ENCODE results near the gene FIBCD1. TPM values are rescaled to one million over a fixed set of nuclear protein-coding genes. Genes with fewer than 3 reads are reported as not detected.

The FIBCD1 gene
- total RNA-seq, 2 experiments from 2014 or later: not detected

- no peak for TF ChIP-seq EZH2phosphoT487 (IDR thresholded peaks at IDR 0.05; ENCODE audit: borderline replicate concordance, low read depth, low read length)
- TF ChIP-seq, protein P1, sequence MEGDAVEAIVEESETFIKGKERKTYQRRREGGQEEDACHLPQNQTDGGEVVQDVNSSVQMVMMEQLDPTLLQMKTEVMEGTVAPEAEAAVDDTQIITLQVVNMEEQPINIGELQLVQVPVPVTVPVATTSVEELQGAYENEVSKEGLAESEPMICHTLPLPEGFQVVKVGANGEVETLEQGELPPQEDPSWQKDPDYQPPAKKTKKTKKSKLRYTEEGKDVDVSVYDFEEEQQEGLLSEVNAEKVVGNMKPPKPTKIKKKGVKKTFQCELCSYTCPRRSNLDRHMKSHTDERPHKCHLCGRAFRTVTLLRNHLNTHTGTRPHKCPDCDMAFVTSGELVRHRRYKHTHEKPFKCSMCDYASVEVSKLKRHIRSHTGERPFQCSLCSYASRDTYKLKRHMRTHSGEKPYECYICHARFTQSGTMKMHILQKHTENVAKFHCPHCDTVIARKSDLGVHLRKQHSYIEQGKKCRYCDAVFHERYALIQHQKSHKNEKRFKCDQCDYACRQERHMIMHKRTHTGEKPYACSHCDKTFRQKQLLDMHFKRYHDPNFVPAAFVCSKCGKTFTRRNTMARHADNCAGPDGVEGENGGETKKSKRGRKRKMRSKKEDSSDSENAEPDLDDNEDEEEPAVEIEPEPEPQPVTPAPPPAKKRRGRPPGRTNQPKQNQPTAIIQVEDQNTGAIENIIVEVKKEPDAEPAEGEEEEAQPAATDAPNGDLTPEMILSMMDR (conservative IDR thresholded peaks at IDR 0.05; ENCODE audit: low read length): no peak
- H3K4me1 ChIP-seq (ENCODE audit: insufficient read depth, low read length, poor library complexity, severe bottlenecking): no peaks in the 10 kb centered on the region
- BruUV-seq (replicated peaks): no TSS peak
- no peaks in the 10 kb centered on the region for H3K9me3 ChIP-seq (ENCODE audit: low read length)
- POLR2A ChIA-PET: interaction anchor here (0.7 kb wide), 1 partner anchor 151 kb away, joined by 3 read pairs; no protein-coding TSS in a partner anchor
- DNase-seq (ENCODE audit: low spot score): no peak
- H3K9me2 ChIP-seq (ENCODE audit: insufficient read depth, low read length): no peaks in the 10 kb centered on the region
- H3K36me3 ChIP-seq (ENCODE audit: insufficient read depth, low read length): no peaks in the 10 kb centered on the region
- intact Hi-C loops (cut with micrococcal nuclease; ENCODE audit: unreplicated experiment): loop anchor here (5.0 kb wide), 1 partner anchor 1213 kb away; no protein-coding TSS in a partner anchor
- H3K4me2 ChIP-seq (ENCODE audit: low read length): no peak overlapping the region
- CTCF ChIA-PET (ENCODE audit: unreplicated experiment): no interaction called here
- no peak overlapping the region for H2AFZ ChIP-seq (ENCODE audit: low read length)
- no peak overlapping the region for H3K27ac ChIP-seq (ENCODE audit: low read depth, low read length, poor library complexity, severe bottlenecking)
- H3K4me3 ChIP-seq (ENCODE audit: low read depth, low read length, poor library complexity, severe bottlenecking): no peak overlapping the region
- H4K20me1 ChIP-seq (ENCODE audit: insufficient read depth, low read length): no peaks in the 10 kb centered on the region
- H3K79me2 ChIP-seq (ENCODE audit: insufficient read depth, low read depth, low read length): no peaks in the 10 kb centered on the region
Observed at GRCh38 chr9:130894546-130894945, 44.5 kb downstream of the FIBCD1 start.

- Histone ChIP-seq H2AFZ (ENCODE audit: low read length) (no peak overlapping the region), H4K20me1 (ENCODE audit: insufficient read depth, low read length) (no peaks in the 10 kb centered on the region; the same call in 1 of the 2 replicates), H3K27ac (ENCODE audit: low read depth, low read length, poor library complexity, severe bottlenecking) (no peak overlapping the region), H3K9me3 (ENCODE audit: low read length) (no peaks in the 10 kb centered on the region), H3K4me1 (ENCODE audit: insufficient read depth, low read length, poor library complexity, severe bottlenecking) (no peaks in the 10 kb centered on the region), H3K4me2 (ENCODE audit: low read length) (no peak overlapping the region), H3K4me3 (ENCODE audit: low read depth, low read length, poor library complexity, severe bottlenecking) (no peak overlapping the region), H3K36me3 (ENCODE audit: insufficient read depth, low read length) (no peaks in the 10 kb centered on the region), H3K9me2 (ENCODE audit: insufficient read depth, low read length) (no peaks in the 10 kb centered on the region), H3K79me2 (ENCODE audit: insufficient read depth, low read depth, low read length) (no peaks in the 10 kb centered on the region)
- BruUV-seq (replicated peaks): no TSS peak
- DNase-seq (ENCODE audit: low spot score): no peak
- intact Hi-C loops (cut with micrococcal nuclease; ENCODE audit: unreplicated experiment): loop anchor here (5.0 kb wide), 1 partner anchor 1214 kb away; no protein-coding TSS in a partner anchor
- ChIA-PET POLR2A (interaction anchor here (0.7 kb wide), 1 partner anchor 152 kb away, joined by 3 read pairs; no protein-coding TSS in a partner anchor), CTCF (ENCODE audit: unreplicated experiment) (no interaction called here)
- TF ChIP-seq EZH2phosphoT487 (IDR thresholded peaks at IDR 0.05; ENCODE audit: borderline replicate concordance, low read depth, low read length): no peak
- TF ChIP-seq, protein P1 (conservative IDR thresholded peaks at IDR 0.05; ENCODE audit: low read length): no peak
Observed at GRCh38 chr9:130893341-130894101, 45.5 kb downstream of the FIBCD1 start.

Measured in OCI-LY7 (cell line).